CD4-positive, CD25-positive, alpha-beta regulatory T cell (primary cell): ENCODE data around the gene RPL21. TPM values are rescaled to one million over a fixed set of nuclear protein-coding genes. Genes with fewer than 3 reads are reported as not detected.

Experiments used
- ATAC-seq, 2 donors: fragments of 150-1000 bp; cut with Tn5 transposase; one replicate each; pipeline ENCODE4 v1.10.0; 2021; ENCODE audit warnings: low read depth in 2 of 2, moderate number of reproducible peaks in 2 of 2, moderate library complexity in 1 of 2
- DNase-seq, 3 donors: peaks; one replicate each; pipeline versions ENCODE4 v3.0.0 to v3.0.0-alpha.2; 2012 to 2022; ENCODE audit warnings: mixed read lengths in 1 of 3
- H3K27ac ChIP-seq: one replicate; pipeline ENCODE4 v1.7.0; 2013; ENCODE audit warnings: mild to moderate bottlenecking, low read length; ENCODE audit not compliant: insufficient read depth, poor library complexity, severe bottlenecking
- H3K27me3 ChIP-seq: one replicate; pipeline ENCODE4 v1.7.0; 2013; ENCODE audit warnings: low read length; ENCODE audit not compliant: control insufficient read depth, insufficient read depth
- H3K36me3 ChIP-seq: one replicate; pipeline ENCODE4 v1.7.0; 2013; ENCODE audit warnings: mild to moderate bottlenecking, low read length, moderate library complexity; ENCODE audit not compliant: control insufficient read depth, insufficient read depth
- H3K4me1 ChIP-seq: 2 replicates; pipeline ENCODE4 v1.7.0; 2013; ENCODE audit warnings: mild to moderate bottlenecking, low read length; ENCODE audit not compliant: insufficient read depth, control insufficient read depth, poor library complexity, severe bottlenecking
- H3K4me3 ChIP-seq: one replicate; pipeline ENCODE4 v1.7.0; 2013; ENCODE audit warnings: low read depth, mild to moderate bottlenecking, low read length, moderate library complexity
- H3K9me3 ChIP-seq, 2 experiments: 1 replicate in 1 of 2; 2 replicates in 1 of 2; pipeline ENCODE4 v1.7.0; 2013; ENCODE audit warnings: low read length in 2 of 2, mild to moderate bottlenecking in 1 of 2, moderate library complexity in 1 of 2; ENCODE audit not compliant: control insufficient read depth in 2 of 2
- H3K27ac Mint-ChIP-seq, 3 donors: one replicate each; pipeline ENCODE4 v1.8.0; 2020 to 2022; ENCODE audit warnings: mild to moderate bottlenecking in 3 of 3, mixed read lengths in 3 of 3, moderate library complexity in 2 of 3
- H3K27me3 Mint-ChIP-seq: one replicate; pipeline ENCODE4 v1.8.0; 2022; ENCODE audit warnings: mild to moderate bottlenecking, mixed read lengths
- H3K36me3 Mint-ChIP-seq: one replicate; pipeline ENCODE4 v1.8.0; 2020; ENCODE audit warnings: mixed read lengths
- H3K4me1 Mint-ChIP-seq, 4 donors: one replicate each; pipeline ENCODE4 v1.8.0; 2020 to 2022; ENCODE audit warnings: mixed read lengths in 4 of 4, mild to moderate bottlenecking in 1 of 4
- H3K4me3 Mint-ChIP-seq, 4 donors: one replicate each; pipeline ENCODE4 v1.8.0; 2020 to 2022; ENCODE audit warnings: mild to moderate bottlenecking in 4 of 4, mixed read lengths in 4 of 4, moderate library complexity in 3 of 4
- H3K9me3 Mint-ChIP-seq, 7 donors: one replicate each; pipeline ENCODE4 v1.8.0; 2020 to 2022; ENCODE audit warnings: mixed read lengths in 7 of 7, mild to moderate bottlenecking in 3 of 7, moderate library complexity in 2 of 7
- polyA plus RNA-seq, 4 donors: library from polyadenylated mRNA; unstranded; fragments of 300-500 nt; fragmentation: Illumina TruSeq; gene quantifications; one replicate each; pipeline ENCODE4 v1.2.3, GENCODE V29; 2021
- total RNA-seq: library from RNA; stranded (reverse); gene quantifications from one replicate; pipeline ENCODE4 v1.2.3, GENCODE V29; 2022

Gene RPL21
- total and polyA plus RNA-seq, 5 donors from 2014 or later = 1,575 to 7,317 (median 4,646) TPM

DNA sequence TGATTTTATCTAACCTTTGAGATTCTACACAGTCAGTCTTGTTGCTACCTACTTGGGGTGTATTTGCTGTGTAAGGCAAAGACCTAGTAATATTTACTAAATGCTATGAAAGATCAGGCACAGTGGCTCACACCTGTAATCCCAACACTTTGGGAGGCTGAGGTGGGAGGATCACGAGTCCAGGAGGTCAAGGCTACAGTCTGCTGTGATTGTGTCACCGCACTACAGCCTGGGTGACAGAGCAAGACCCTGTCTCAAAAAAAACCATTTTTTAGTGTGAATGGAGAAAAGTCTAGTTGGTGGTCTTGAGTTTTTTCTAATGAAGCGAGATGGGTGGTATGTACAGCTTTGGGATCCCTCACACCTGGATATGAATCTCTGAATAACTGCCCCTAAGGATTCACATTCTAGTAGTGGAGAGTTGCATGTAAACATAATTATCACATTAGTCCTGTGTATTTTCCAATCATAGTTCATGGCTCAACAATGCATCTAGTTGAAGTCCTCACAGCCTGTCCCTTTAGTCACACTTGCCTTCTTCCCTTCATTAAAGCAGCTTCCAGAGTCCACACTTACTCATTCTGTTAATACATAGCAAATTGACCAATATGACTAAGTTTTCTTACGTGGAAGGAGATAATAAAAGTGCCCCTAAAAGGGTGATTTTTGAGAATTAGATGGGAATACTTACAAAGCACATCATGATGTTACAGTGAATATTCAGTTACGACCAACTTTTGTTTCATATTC lies 7.5 kb downstream of the RPL21 start:
- H3K4me1 ChIP-seq = peaks cover 8% of the 10 kb centered on the region
- Mint-ChIP-seq H3K4me3 (peak overlapping the region in 2 of 4 donors; percentile 31 to 71), H3K36me3 (peaks cover 23% of the 10 kb centered on the region), H3K4me1 (peaks cover 20 to 80% (median 54%) of the 10 kb centered on the region in 4 donors), H3K27me3 (no peaks in the 10 kb centered on the region), H3K9me3 (no peaks in the 10 kb centered on the region), H3K27ac (peak overlapping the region in 2 of 3 donors; percentile 38 to 85)
- no peaks in the 10 kb centered on the region for H3K9me3 ChIP-seq
- ATAC-seq (no peak), DNase-seq (no peak)
- H3K36me3 ChIP-seq = peaks cover 52% of the 10 kb centered on the region
- H3K27me3 ChIP-seq = no peaks in the 10 kb centered on the region
- H3K27ac ChIP-seq = no peak overlapping the region
- no peak overlapping the region for H3K4me3 ChIP-seq

DNA sequence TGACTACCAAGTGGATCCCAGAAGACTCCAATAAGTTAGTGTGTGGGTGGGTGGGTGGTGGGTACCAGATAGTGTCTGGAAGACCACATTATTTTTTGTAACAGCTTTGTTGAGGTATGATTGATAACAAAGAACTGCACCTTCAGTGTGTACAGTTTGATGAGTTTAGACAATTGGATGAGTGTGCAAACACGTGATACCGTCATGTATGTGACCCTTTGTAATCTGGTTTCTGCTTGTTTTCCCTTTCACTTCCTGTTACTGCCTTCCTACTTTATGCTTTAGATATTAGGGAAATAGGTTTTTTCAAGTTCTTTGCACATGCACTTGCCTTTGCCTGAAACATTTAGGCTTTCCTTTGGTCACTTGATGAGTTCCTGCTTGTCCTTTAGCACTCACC lies 8.5 kb downstream of the RPL21 start:
- Histone ChIP-seq H3K36me3 (peaks cover 46% of the 10 kb centered on the region), H3K27ac (peak overlapping the region; percentile 30), H3K27me3 (no peaks in the 10 kb centered on the region), H3K4me3 (no peak overlapping the region), H3K9me3 (no peaks in the 10 kb centered on the region), H3K4me1 (no peaks in the 10 kb centered on the region)
- Mint-ChIP-seq H3K36me3 (peaks cover 13% of the 10 kb centered on the region), H3K4me3 (peak overlapping the region in 1 of 4 donors; percentile 71), H3K9me3 (no peaks in the 10 kb centered on the region), H3K27me3 (no peaks in the 10 kb centered on the region), H3K4me1 (peaks cover 19 to 71% (median 50%) of the 10 kb centered on the region in 4 donors), H3K27ac (peak overlapping the region; percentile 59 to 83 (median 68))
- DNase-seq = peak in 1 of 3 donors; percentile 25
- ATAC-seq = peak in 1 of 2 donors; percentile 36

DNA sequence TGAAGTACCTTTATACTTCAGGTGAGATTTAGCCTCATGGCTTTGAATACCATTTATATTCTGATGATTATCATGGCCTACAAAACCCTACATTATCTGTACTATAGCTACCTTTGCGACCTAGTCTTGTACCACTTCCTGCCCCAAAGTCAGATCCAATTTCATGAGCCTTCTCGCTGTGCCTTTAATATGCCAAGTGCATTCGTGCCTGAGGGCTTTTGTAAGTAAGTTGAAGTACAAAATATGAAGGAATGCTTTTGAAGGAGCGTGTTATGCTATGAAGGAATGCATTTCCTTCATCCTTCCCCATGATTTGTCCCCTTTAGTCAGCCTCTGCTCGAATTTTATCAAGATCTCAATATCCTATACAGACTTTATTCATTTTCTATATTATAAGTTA lies 10.0 kb downstream of the RPL21 start:
- Mint-ChIP-seq H3K27me3 (no peaks in the 10 kb centered on the region), H3K27ac (peak overlapping the region in 2 of 3 donors; percentile 26 to 68), H3K9me3 (no peaks in the 10 kb centered on the region), H3K36me3 (peaks cover 9% of the 10 kb centered on the region), H3K4me3 (no peak overlapping the region), H3K4me1 (peaks cover 19 to 63% (median 47%) of the 10 kb centered on the region in 4 donors)
- peaks cover 31% of the 10 kb centered on the region for H3K36me3 ChIP-seq
- peak in 1 of 3 donors; percentile 25 for DNase-seq
- no peak for ATAC-seq
- no peaks in the 10 kb centered on the region for H3K9me3 ChIP-seq
- no peaks in the 10 kb centered on the region for H3K27me3 ChIP-seq
- H3K4me3 ChIP-seq = no peak overlapping the region
- H3K27ac ChIP-seq = peak overlapping the region; percentile 47
- H3K4me1 ChIP-seq = no peaks in the 10 kb centered on the region

DNA sequence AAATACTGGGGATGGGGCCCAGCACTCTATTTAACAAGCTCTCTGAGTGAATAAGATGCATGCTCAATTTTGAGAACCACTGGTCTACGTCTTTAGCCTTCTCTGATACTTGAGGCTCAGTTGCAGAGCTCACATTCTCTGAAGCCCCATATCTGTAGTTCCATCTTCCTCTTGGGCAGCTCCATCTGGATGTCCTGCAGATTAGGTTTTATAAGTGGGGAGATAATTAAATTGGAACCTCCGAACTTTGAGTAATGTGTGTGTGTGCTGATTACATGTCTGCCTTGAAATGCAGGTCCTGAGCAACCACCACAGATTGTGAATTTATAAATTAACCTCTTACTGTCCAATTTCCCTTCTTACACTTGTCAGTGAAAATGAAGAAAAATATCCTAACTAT lies 12.1 kb downstream of the RPL21 start:
- peaks cover 7% of the 10 kb centered on the region for H3K36me3 Mint-ChIP-seq
- no peak overlapping the region for H3K27ac Mint-ChIP-seq

GRCh38 chr13:27264181-27264580 lies 12.8 kb downstream of the RPL21 start:
- no peak overlapping the region for H3K4me3 Mint-ChIP-seq
- no peak for DNase-seq

More for the DNA sequence above, 12.1 kb downstream of the RPL21 start:
- peaks cover 13% of the 10 kb centered on the region for H3K36me3 ChIP-seq
- H3K27me3 ChIP-seq = no peaks in the 10 kb centered on the region
- DNase-seq (no peak), ATAC-seq (no peak)
- no peaks in the 10 kb centered on the region for H3K27me3 Mint-ChIP-seq
- no peaks in the 10 kb centered on the region for H3K9me3 ChIP-seq
- no peaks in the 10 kb centered on the region for H3K4me1 ChIP-seq
- H3K9me3 Mint-ChIP-seq = no peaks in the 10 kb centered on the region
- no peak overlapping the region for H3K4me3 ChIP-seq
- H3K4me1 Mint-ChIP-seq = peaks cover 19 to 46% (median 41%) of the 10 kb centered on the region in 4 donors
- H3K27ac ChIP-seq = no peak overlapping the region
- H3K4me3 Mint-ChIP-seq = peak overlapping the region in 1 of 4 donors; percentile 17

GRCh38 chr13:27264648-27265047 lies 13.3 kb downstream of the RPL21 start:
- no peak overlapping the region for H3K4me3 ChIP-seq
- no peaks in the 10 kb centered on the region for H3K36me3 Mint-ChIP-seq
- no peaks in the 10 kb centered on the region for H3K9me3 Mint-ChIP-seq
- no peak overlapping the region for H3K4me3 Mint-ChIP-seq
- H3K27me3 Mint-ChIP-seq = no peaks in the 10 kb centered on the region
- DNase-seq = no peak
- H3K36me3 ChIP-seq = peaks cover 1% of the 10 kb centered on the region
- no peak for ATAC-seq
- peaks cover 19 to 35% (median 30%) of the 10 kb centered on the region in 4 donors for H3K4me1 Mint-ChIP-seq
- no peaks in the 10 kb centered on the region for H3K4me1 ChIP-seq
- no peaks in the 10 kb centered on the region for H3K9me3 ChIP-seq
- H3K27me3 ChIP-seq = no peaks in the 10 kb centered on the region
- H3K27ac ChIP-seq = no peak overlapping the region
- peak overlapping the region in 2 of 3 donors; percentile 56 to 89 for H3K27ac Mint-ChIP-seq

More at GRCh38 chr13:27264181-27264580, 12.8 kb downstream of the RPL21 start:
- Histone ChIP-seq H3K36me3 (peaks cover 6% of the 10 kb centered on the region), H3K27ac (no peak overlapping the region), H3K27me3 (no peaks in the 10 kb centered on the region), H3K4me3 (no peak overlapping the region), H3K9me3 (no peaks in the 10 kb centered on the region), H3K4me1 (no peaks in the 10 kb centered on the region)
- ATAC-seq = no peak
- H3K36me3 Mint-ChIP-seq = peaks cover under 1% of the 10 kb centered on the region
- peak overlapping the region in 2 of 3 donors; percentile 56 to 89 for H3K27ac Mint-ChIP-seq
- no peaks in the 10 kb centered on the region for H3K9me3 Mint-ChIP-seq
- H3K4me1 Mint-ChIP-seq = peaks cover 19 to 40% (median 34%) of the 10 kb centered on the region in 4 donors
- no peaks in the 10 kb centered on the region for H3K27me3 Mint-ChIP-seq

- peak overlapping the region in 2 of 4 donors; percentile 81 for H3K4me3 Mint-ChIP-seq
Observed at GRCh38 chr13:27266917-27267316, 15.6 kb downstream of the RPL21 start.

More at GRCh38 chr13:27266917-27267316, 15.6 kb downstream of the RPL21 start:
- H3K27ac ChIP-seq = no peak overlapping the region
- H3K9me3 ChIP-seq = no peaks in the 10 kb centered on the region
- no peaks in the 10 kb centered on the region for H3K9me3 Mint-ChIP-seq
- peaks cover 5 to 28% (median 18%) of the 10 kb centered on the region in 4 donors for H3K4me1 Mint-ChIP-seq
- no peak overlapping the region for H3K4me3 ChIP-seq
- peak overlapping the region in 1 of 3 donors; percentile 45 for H3K27ac Mint-ChIP-seq
- DNase-seq (no peak), ATAC-seq (no peak)
- H3K4me1 ChIP-seq = peaks cover 17% of the 10 kb centered on the region
- no peaks in the 10 kb centered on the region for H3K36me3 Mint-ChIP-seq
- peaks cover 9% of the 10 kb centered on the region for H3K27me3 Mint-ChIP-seq
- H3K27me3 ChIP-seq = no peaks in the 10 kb centered on the region
- no peaks in the 10 kb centered on the region for H3K36me3 ChIP-seq
